Coronary artery (tissue), 2 donors: Measurements from ENCODE around the gene IGF1R.

ENCODE experiments used
- DNase-seq: peaks from one replicate; pipeline ENCODE4 v3.0.0-alpha.2; 2017; ENCODE audit warnings: low spot score
- H3K27ac ChIP-seq, 2 donors: fragments of 200-600 bp; sonication (generic); one replicate each; pipeline ENCODE4 v1.5.1; 2016 to 2019
- H3K4me3 ChIP-seq: fragments of 200-600 bp; sonication (generic); 2 replicates; pipeline ENCODE4 v1.5.1; 2016; ENCODE audit warnings: mild to moderate bottlenecking, moderate library complexity
- TF ChIP-seq, protein P1 (sequence below): fragments of 200-600 bp; sonication (generic); IDR thresholded peaks from one replicate; pipeline ENCODE4 v1.5.1; 2019; ENCODE audit warnings: antibody characterized with exemption

IGF1R gene

DNA sequence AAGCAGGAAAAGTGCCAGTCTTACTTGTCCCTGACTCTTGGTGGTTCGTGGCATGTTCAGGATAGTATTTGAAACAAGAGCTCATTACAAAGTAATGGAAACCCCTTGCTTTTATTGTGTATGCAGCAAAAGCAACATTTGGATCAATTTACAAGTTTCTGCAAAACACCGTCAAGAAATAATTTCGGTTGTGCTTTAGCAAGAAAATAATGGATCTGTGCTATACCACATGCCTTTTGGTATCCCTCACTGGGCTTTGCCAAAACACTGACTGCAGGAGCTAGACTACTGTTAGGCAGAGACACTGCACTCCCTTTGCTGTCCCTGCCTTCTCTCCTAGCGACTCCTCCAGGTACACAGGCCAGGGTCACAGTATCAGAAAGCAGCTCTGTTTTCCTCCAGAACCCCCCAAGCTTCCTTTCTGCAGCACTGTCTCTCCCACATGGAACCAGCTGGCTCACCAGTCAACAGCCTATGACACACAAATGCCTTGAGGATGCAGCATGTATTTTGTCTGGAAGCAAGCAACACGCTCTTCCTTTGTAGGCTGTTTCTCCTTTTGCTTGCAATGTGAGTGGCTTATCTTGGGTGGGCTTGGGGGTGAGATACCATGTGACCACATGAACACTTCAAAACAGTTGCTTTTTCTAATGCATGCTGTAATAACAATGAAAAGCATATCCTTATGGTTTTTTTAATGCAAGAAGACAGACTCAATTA lies 247.8 kb downstream of the IGF1R start:
- peak overlapping the region; percentile 62 to 78 for H3K27ac ChIP-seq
- no peak overlapping the region for H3K4me3 ChIP-seq
- no peak for DNase-seq
- TF ChIP-seq, protein P1, sequence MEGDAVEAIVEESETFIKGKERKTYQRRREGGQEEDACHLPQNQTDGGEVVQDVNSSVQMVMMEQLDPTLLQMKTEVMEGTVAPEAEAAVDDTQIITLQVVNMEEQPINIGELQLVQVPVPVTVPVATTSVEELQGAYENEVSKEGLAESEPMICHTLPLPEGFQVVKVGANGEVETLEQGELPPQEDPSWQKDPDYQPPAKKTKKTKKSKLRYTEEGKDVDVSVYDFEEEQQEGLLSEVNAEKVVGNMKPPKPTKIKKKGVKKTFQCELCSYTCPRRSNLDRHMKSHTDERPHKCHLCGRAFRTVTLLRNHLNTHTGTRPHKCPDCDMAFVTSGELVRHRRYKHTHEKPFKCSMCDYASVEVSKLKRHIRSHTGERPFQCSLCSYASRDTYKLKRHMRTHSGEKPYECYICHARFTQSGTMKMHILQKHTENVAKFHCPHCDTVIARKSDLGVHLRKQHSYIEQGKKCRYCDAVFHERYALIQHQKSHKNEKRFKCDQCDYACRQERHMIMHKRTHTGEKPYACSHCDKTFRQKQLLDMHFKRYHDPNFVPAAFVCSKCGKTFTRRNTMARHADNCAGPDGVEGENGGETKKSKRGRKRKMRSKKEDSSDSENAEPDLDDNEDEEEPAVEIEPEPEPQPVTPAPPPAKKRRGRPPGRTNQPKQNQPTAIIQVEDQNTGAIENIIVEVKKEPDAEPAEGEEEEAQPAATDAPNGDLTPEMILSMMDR = no peak

DNA sequence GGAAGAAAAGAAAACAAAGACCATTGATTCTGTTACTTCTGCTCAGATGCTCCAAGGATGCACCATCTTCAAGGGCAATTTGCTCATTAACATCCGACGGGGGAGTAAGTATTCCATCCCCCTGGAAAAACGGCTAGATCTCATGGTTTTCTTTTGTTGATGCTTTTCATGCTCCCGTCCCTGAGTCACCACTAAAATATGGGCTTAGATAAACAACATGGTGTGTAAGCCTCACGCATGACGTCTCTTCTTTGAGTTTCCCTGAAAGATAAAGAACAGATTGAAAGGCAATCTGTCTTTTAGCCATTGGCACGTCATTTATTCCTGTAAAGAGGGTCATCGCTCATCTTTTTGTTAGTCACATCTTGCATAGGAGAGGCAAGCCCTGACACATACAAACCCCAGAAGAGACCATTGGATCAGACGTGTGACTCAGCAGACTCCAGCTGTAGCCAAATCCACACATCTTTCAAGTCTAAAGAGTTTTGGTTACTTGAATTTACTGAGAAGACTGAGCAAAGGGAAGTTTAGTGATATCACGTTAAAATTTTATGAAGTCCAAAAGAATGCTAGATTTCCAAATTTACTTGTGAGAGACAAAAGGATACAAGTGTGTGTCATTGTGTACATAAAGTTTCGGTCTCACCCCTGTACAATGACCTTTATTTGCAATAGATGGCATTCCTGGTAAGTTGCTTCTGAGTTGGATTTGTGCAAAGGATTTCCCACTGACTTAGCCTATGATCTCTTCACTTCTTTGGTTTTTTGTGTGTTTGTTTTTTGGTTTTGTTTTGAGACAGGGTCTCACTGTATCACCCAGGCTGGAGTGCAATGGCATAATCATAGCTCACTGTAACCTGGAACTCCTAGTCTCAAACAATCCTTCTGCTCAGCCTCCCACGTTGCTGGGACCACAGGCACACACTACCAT lies 248.7 kb downstream of the IGF1R start:
- TF ChIP-seq, protein P1 = no peak
- DNase-seq = peak; percentile 80
- Histone ChIP-seq H3K27ac (peak overlapping the region; percentile 62 to 78), H3K4me3 (no peak overlapping the region)

DNA sequence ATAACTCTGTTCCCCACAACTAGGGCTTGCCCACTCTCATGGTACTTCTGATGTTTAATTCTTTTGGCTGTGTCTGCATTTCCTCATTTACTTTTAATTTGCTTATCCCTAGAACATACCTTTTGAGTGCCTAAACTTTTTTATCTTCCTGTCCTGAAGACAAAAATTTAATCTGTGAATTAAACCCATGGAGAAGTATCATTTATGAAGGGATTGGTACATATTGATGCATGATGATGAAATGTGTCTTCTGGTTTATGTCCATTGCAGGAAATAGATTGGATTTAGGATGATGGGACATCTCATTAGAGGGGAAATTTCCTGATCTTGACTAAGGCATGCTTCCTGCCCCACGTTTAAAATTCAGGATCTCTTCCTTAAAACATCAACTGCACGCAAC lies 249.8 kb downstream of the IGF1R start:
- no peak for DNase-seq
- H3K27ac ChIP-seq = peak overlapping the region in 1 of 2 donors; percentile 33
- H3K4me3 ChIP-seq = no peak overlapping the region
- TF ChIP-seq, protein P1 = no peak

DNA sequence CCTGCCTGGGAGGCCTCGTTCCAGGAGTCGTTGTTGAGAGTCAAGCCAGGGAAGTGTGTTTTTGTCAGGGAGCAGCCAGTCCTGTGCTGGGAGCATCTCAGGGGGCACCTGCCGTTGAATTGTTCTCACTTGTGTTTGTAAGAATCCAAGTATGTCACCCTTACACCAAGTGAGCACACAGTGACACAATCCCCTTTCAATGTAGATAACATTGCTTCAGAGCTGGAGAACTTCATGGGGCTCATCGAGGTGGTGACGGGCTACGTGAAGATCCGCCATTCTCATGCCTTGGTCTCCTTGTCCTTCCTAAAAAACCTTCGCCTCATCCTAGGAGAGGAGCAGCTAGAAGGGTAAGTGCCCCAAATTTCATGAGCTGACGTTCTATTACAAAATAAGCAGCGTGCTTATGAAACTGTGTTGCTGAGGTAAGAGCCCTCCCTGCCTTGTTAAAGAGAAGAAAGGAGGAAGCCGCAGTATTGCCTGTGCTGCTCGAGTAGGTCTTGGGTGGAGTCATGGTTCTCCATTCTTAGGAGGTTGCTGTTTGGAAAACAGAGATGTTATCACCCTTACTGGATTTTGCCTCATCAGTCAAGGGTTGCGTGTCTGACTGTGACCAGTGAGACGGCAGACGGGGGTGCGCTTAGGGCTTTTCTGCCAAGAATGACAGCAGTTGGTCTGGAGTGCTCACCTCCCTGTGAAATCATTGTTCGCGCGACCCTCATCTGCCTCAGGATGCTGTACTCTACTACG lies 251.1 kb downstream of the IGF1R start:
- TF ChIP-seq, protein P1 = no peak
- no peak overlapping the region for H3K4me3 ChIP-seq
- H3K27ac ChIP-seq = peak overlapping the region in 1 of 2 donors; percentile 66
- DNase-seq = no peak

DNA sequence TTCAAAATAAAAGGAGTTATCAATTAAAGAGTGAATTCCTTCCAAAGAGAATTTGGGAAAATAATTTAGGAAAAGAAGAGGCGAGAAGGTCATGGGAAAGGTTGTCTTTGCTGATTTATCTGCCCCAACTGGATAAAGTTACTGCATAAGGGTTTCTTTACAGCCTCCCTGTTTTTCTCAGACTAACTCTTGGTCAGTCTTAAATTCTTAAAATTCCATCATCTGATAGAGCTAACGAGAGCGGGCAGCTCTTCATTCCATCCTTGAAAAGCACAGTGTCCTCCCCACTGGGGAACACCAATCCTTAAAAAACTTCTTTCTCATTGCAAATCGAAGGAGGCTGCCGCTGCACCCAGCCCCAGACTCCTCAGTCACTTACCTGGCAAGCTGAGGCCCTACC lies 252.0 kb downstream of the IGF1R start:
- H3K4me3 ChIP-seq = no peak overlapping the region
- H3K27ac ChIP-seq = peak overlapping the region in 1 of 2 donors; percentile 66
- TF ChIP-seq, protein P1 = no peak
- DNase-seq = no peak

DNA sequence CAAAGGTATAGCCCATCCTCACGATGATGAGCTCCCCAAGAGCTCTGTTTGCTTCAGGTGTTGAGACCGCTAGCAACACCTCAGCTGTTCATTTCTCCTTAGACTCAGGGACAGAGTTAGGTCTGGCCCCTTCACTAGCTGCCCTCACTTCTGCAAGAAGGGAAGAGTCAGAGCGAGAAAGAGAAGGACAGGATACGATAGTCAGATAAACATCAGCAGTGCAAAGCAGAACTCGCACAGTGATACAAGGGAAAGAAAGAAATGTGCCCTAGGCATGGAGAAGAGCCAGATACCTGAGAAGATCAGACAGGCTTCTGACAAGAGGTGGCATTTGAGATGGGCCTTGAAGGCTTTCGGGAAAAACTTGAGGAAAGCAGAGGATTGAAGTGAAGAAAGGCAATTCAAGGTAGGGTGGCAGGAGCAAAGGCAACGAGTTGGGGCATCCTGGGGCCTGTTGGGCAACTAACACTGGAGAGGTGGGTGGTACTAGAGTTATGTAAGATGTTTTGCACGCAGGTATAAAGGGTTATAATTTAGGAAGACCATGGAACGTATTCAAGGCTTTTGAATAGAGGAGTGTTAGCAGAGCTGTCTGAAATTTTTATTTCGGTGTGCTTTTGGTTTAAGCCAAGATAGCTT lies 253.2 kb downstream of the IGF1R start:
- Histone ChIP-seq H3K4me3 (no peak overlapping the region), H3K27ac (peak overlapping the region in 1 of 2 donors; percentile 8)
- no peak for DNase-seq
- TF ChIP-seq, protein P1 = no peak
